Fibroblast of skin of scalp (primary cell): Measurements from ENCODE around the gene TAPBPL.
A peak's percentile ranks its signal among the peaks of the same experiment; 100 is the strongest.
"Not testable (repeated sequence)": the region's sequence is repeated elsewhere in the genome, so short reads cannot be mapped to it uniquely, and the experiment has no call there.

ENCODE experiments used
- DNase-seq: peaks from one replicate; pipeline ENCODE4 v3.0.0-alpha.2; 2013

Gene TAPBPL

DNA sequence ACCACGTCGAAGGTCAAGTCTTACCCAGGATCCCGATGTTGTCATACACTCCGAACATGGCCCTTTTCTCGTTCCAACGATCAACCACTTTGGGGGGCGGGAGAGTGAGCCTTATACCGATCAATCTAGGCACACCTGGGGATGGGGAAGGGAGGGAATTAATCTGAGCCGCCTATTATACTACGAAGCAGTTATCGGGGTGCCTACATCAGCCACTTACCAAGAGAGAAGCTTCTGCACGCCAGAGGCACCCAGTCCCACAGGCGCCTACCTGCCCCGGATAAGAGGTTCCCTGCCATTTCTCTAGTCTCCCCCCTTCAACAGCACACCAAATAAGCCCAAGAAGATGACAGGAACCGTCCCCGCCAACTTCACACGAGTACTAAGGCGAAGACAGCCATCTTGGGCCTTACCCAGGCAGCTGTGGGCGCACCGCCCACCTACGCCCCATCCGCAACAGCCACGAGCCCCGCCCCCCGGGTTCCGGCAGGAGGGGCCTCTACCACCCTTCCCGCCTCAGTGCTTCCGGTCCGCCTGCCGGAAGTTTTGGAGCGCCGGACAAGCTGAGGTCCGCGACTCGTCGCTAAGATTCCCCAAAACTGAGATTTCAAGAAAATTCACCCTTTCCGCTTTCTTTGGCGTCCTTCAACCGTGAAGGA lies 41.1 kb downstream of the TAPBPL start, which contains the start of gene MRPL51:
Gene MRPL51, minus strand, starts transcription at position 425 of the 659 bp plus-strand sequence. Its CDS starts 126 bp downstream, at position 299.
- peak; percentile 95 for DNase-seq

GRCh38 chr12:6493497-6494257 lies 41.8 kb downstream of the TAPBPL start, which contains the start of gene NCAPD2:
Gene NCAPD2 (plus strand): TSS chr12:6494102. CDS start chr12:6495099, 997 bp downstream.
- DNase-seq: peak; percentile 96

- DNase-seq: peak; percentile 2
Observed at GRCh38 chr12:6494258-6494743, 42.5 kb downstream of the TAPBPL start.

DNA sequence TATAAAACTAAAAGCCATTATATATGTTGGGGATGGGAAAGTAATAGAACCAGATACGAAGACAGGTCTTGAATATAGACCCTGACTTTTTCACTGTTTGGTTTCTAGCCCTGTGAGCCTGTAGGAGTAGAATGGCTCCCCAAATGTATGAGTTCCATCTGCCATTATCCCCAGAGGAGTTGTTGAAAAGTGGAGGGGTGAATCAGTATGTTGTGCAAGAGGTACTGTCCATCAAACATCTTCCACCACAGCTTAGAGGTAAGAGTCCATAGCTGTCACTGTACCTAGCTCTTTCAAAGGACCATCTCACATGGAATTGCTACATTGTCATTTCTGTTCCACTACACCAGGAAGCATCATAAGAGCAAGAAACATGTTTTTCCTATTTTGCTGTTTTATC lies 43.1 kb downstream of the TAPBPL start:
- no peak for DNase-seq

GRCh38 chr12:6497291-6497690 lies 45.4 kb downstream of the TAPBPL start:
- not testable (repeated sequence) for DNase-seq

GRCh38 chr12:6500466-6500865 lies 48.6 kb downstream of the TAPBPL start:
- no peak for DNase-seq

DNA sequence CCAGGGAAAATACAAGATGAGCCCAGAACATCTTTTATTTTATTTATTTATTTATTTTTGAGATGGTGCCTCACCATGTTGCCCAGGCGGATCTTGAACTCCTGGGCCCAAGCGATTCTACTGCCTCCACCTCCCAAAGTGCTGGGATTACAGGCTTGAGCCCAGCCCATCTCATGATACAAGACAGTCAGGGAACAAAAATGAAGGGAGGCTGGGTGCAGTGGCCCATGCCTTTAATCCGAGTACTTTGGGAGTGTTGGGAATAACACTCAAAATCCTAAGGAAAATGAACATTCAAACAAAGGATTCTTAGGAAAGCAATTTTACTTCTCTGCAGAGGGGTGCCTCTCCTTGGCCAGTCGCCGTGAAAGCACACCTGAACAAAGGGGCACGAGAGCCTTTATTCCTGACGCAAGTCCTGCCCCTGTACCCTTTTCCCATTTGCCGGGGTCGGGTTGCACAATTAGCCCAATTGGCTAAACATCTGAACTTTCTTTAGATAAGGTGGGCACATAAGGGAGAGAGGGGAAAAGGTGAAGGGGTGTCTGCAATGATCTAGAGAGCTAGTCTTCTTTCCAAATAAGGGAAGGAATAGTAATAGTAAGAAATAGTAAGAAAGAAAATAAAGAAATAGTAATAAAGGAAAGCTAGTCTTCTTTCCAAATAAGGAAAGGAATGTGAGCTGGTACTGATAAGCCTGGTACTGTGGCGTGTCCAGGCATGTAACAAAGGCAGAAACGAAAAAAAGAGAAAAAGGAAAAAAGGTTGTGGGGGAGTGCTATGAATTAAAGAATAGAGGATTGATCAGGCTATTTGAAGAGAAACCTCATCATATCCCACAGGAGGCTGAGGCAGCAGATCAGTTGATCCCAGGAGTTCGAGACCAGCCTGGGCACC lies 55.5 kb downstream of the TAPBPL start:
- peak; percentile 44 for DNase-seq

- no peak for DNase-seq
Observed at GRCh38 chr12:6508087-6508486, 56.2 kb downstream of the TAPBPL start.
